LHCN-M2 (cell line): ENCODE measurements around the gene LRMDA. TPM values are rescaled to one million over a fixed set of nuclear protein-coding genes. Genes with fewer than 3 reads are reported as not detected.

Experiments used
- DNase-seq: peaks from one replicate; pipeline ENCODE4 v3.0.0-alpha.2; 2012; ENCODE audit warnings: low read depth
- total RNA-seq: library from RNA; depleted of rRNA; stranded (reverse); fragments of >200 nt; gene quantifications from 2 replicates; pipeline ENCODE4 v1.2.3, GENCODE V29; 2014

LRMDA gene
- total RNA-seq, 1 experiment from 2014 or later = not detected

- no peak for DNase-seq
These were observed 817.3 kb downstream of the LRMDA start for GRCh38 chr10:76248649-76249200.

GRCh38 chr10:76251841-76252671 lies 820.6 kb downstream of the LRMDA start:
- DNase-seq = no peak

GRCh38 chr10:76252733-76253132 lies 821.3 kb downstream of the LRMDA start:
- DNase-seq = no peak

- no peak for DNase-seq
These were observed 823.8 kb downstream of the LRMDA start for GRCh38 chr10:76255241-76255640.

GRCh38 chr10:76257816-76258215 lies 826.4 kb downstream of the LRMDA start:
- no peak for DNase-seq

GRCh38 chr10:76265441-76266113 lies 834.2 kb downstream of the LRMDA start:
- DNase-seq = no peak

GRCh38 chr10:76268530-76268929 lies 837.1 kb downstream of the LRMDA start:
- DNase-seq = no peak

- DNase-seq = no peak
These were observed 837.5 kb downstream of the LRMDA start for GRCh38 chr10:76268954-76269353.

- DNase-seq = no peak
These were observed 839.0 kb downstream of the LRMDA start for GRCh38 chr10:76270464-76270863.

GRCh38 chr10:76274933-76275332 lies 843.5 kb downstream of the LRMDA start:
- no peak for DNase-seq

GRCh38 chr10:76278811-76279460 lies 847.5 kb downstream of the LRMDA start:
- peak; percentile 3 for DNase-seq

- DNase-seq = no peak
These were observed 850.2 kb downstream of the LRMDA start for GRCh38 chr10:76281659-76282058.

- DNase-seq = no peak
These were observed 850.9 kb downstream of the LRMDA start for GRCh38 chr10:76282061-76283025.

GRCh38 chr10:76284351-76284750 lies 852.9 kb downstream of the LRMDA start:
- DNase-seq = no peak

GRCh38 chr10:76285012-76285411 lies 853.6 kb downstream of the LRMDA start:
- peak; percentile 45 for DNase-seq

- DNase-seq = no peak
These were observed 854.1 kb downstream of the LRMDA start for GRCh38 chr10:76285515-76285914.

- DNase-seq = no peak
These were observed 855.1 kb downstream of the LRMDA start for GRCh38 chr10:76286536-76286935.

GRCh38 chr10:76287856-76288255 lies 856.4 kb downstream of the LRMDA start:
- no peak for DNase-seq

- DNase-seq = no peak
These were observed 859.8 kb downstream of the LRMDA start for GRCh38 chr10:76291175-76291574.

- no peak for DNase-seq
These were observed 860.5 kb downstream of the LRMDA start for GRCh38 chr10:76291885-76292284.

- DNase-seq = no peak
These were observed 865.5 kb downstream of the LRMDA start for GRCh38 chr10:76296957-76297356.
